Effector memory CD4-positive, alpha-beta T cell (primary cell): ENCODE measurements around the gene UTS2B.
"Not testable (repeated sequence)": the region's sequence is repeated elsewhere in the genome, so short reads cannot be mapped to it uniquely, and the experiment has no call there.

Experiments used
- DNase-seq, 3 donors: peaks; one replicate each; pipeline ENCODE4 v3.0.0-alpha.2; 2020
- H3K27ac ChIP-seq: 2 replicates; pipeline ENCODE4 v1.7.0; 2013; ENCODE audit warnings: mild to moderate bottlenecking, low read length, moderate library complexity; ENCODE audit not compliant: insufficient read depth, poor library complexity, severe bottlenecking
- H3K27me3 ChIP-seq: replicated peaks from 2 replicates; pipeline ENCODE4 v1.7.0; 2013; ENCODE audit warnings: mild to moderate bottlenecking, low read length; ENCODE audit not compliant: insufficient read depth, control insufficient read depth, poor library complexity, severe bottlenecking
- H3K36me3 ChIP-seq: 2 replicates; pipeline ENCODE4 v1.7.0; 2013; ENCODE audit warnings: mild to moderate bottlenecking, low read length, moderate library complexity; ENCODE audit not compliant: control insufficient read depth, insufficient read depth
- H3K4me1 ChIP-seq: 2 replicates; pipeline ENCODE4 v1.7.0; 2013; ENCODE audit warnings: low read length, mild to moderate bottlenecking; ENCODE audit not compliant: control insufficient read depth, insufficient read depth, poor library complexity, severe bottlenecking
- H3K4me3 ChIP-seq: 2 replicates; pipeline ENCODE4 v1.7.0; 2013; ENCODE audit warnings: low read length, low read depth, mild to moderate bottlenecking; ENCODE audit not compliant: insufficient read depth, poor library complexity, severe bottlenecking
- H3K9me3 ChIP-seq: 2 replicates; pipeline ENCODE4 v1.7.0; 2013; ENCODE audit warnings: mild to moderate bottlenecking, low read length, moderate library complexity; ENCODE audit not compliant: control insufficient read depth

The UTS2B gene

GRCh38 chr3:191246034-191246433, 84.3 kb downstream of the UTS2B start:
- not testable (repeated sequence) for H3K4me3 ChIP-seq, H3K27me3 ChIP-seq, H3K36me3 ChIP-seq, H3K9me3 ChIP-seq, H3K27ac ChIP-seq, H3K4me1 ChIP-seq
- DNase-seq: peak in 1 of 3 donors; percentile 12

DNA sequence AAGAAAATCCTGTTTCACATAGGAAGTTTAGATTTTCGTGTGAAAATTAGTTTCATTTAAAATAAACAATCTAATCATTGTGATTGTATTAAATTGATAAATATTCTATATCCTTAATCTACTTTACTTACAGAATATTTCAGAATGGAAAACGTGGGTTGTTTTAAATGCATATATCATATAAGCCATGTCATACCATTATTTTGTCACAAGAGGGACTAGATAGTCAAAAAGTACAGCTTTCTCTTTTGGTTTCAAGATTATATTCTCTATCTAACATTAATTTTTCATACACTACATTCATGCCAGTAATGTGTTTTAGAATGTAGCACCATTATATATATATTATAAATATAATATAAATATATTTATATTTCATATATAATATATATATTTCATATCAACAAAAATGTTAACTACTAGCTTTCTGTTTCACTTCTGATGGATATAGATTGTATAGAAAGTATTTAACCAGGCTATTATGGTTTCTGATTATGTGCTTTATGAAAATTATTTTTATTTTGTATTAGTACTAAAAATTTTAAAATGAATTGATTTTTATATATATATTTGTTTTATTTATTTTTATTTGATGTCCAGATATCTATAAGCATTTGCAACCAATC, 86.0 kb downstream of the UTS2B start:
- no peaks in the 10 kb centered on the region for H3K4me1 ChIP-seq
- H3K9me3 ChIP-seq: no peaks in the 10 kb centered on the region
- no peak overlapping the region for H3K27ac ChIP-seq
- H3K27me3 ChIP-seq: no peaks in the 10 kb centered on the region
- no peak overlapping the region for H3K4me3 ChIP-seq
- no peak for DNase-seq
- H3K36me3 ChIP-seq: no peaks in the 10 kb centered on the region

GRCh38 chr3:191240486-191240885, 89.8 kb downstream of the UTS2B start:
- no peak for DNase-seq

GRCh38 chr3:191239407-191240031, 90.8 kb downstream of the UTS2B start:
- Histone ChIP-seq H3K27ac (no peak overlapping the region), H3K36me3 (no peaks in the 10 kb centered on the region), H3K4me3 (no peak overlapping the region), H3K27me3 (no peaks in the 10 kb centered on the region), H3K9me3 (no peaks in the 10 kb centered on the region), H3K4me1 (no peaks in the 10 kb centered on the region)
- no peak for DNase-seq

More at GRCh38 chr3:191240486-191240885, 89.8 kb downstream of the UTS2B start:
- H3K4me3 ChIP-seq: no peak overlapping the region
- no peaks in the 10 kb centered on the region for H3K4me1 ChIP-seq
- no peak overlapping the region for H3K27ac ChIP-seq
- no peaks in the 10 kb centered on the region for H3K27me3 ChIP-seq
- H3K9me3 ChIP-seq: no peaks in the 10 kb centered on the region
- no peaks in the 10 kb centered on the region for H3K36me3 ChIP-seq

DNA sequence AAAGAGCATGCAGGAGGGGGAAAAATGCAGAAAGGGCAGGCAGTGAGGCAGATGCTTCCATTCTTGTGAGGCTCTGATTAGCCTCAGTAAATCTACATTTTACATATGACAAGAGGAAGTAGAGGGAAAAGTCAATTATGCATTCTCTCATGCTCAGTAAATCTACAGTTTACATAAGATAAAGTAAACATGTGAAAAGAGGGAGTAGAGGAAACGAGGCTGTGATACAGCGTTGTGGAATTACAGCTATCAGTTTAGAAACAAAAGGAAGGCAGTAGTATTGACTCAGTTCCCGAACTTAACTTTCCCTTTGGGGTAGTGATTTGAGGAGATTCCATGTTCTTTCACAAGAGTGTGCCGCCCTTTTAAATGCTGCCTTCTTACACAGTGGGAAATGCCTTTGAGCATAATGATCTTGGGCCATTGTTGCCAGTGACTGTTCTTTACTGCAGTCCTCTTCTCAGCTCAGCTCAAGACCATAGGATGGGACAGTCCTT, 92.0 kb downstream of the UTS2B start:
- H3K9me3 ChIP-seq: no peaks in the 10 kb centered on the region
- no peak for DNase-seq
- no peaks in the 10 kb centered on the region for H3K36me3 ChIP-seq
- H3K4me1 ChIP-seq: no peaks in the 10 kb centered on the region
- H3K27ac ChIP-seq: no peak overlapping the region
- H3K4me3 ChIP-seq: no peak overlapping the region
- no peaks in the 10 kb centered on the region for H3K27me3 ChIP-seq

DNA sequence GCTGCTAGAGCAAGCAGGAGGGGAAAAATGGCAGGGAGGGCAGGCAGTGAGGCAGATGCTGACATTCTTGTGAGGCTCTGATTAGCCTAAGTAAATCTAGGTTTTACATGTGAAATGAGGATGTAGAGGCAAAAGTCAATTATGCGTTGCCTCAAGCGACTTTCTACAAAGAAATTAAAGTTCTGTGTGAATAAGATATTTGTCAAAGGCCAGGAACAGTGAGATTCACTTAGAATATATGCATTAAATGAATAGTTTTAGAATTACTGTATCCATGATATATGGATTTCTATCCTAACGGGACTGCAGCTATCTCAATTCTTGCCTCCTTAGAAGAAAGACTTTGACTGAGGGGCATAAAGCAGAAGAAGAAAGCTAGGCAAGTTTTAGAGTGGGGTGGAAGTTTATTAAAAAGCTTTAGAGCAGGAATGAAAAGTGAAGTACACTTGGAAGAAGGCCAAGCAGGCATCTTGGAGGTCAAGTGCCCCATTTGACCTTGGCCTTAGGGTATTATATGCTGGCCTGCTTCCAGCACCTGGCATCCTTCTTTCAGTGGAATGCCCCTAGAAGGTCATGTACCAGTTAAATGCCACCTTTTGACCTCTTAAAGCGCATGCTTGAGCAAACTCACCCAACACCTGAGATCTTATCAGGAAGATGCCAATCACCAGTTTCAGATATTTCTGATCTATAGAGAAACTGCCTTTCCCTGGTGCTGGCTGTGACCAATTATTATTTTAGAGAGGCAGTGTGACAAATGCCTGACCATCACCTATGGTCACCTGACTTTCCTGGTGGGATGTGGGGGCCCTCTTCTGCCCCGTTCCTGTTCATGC, 93.1 kb downstream of the UTS2B start:
- no peaks in the 10 kb centered on the region for H3K4me1 ChIP-seq
- no peaks in the 10 kb centered on the region for H3K36me3 ChIP-seq
- no peaks in the 10 kb centered on the region for H3K9me3 ChIP-seq
- H3K4me3 ChIP-seq: no peak overlapping the region
- no peak for DNase-seq
- no peak overlapping the region for H3K27ac ChIP-seq
- no peaks in the 10 kb centered on the region for H3K27me3 ChIP-seq

GRCh38 chr3:191236646-191237045, 93.7 kb downstream of the UTS2B start:
- no peak for DNase-seq
- no peaks in the 10 kb centered on the region for H3K4me1 ChIP-seq
- no peaks in the 10 kb centered on the region for H3K9me3 ChIP-seq
- H3K27me3 ChIP-seq: no peaks in the 10 kb centered on the region
- H3K27ac ChIP-seq: no peak overlapping the region
- H3K4me3 ChIP-seq: no peak overlapping the region
- no peaks in the 10 kb centered on the region for H3K36me3 ChIP-seq

GRCh38 chr3:191235331-191236314, 94.7 kb downstream of the UTS2B start:
- H3K27ac ChIP-seq: no peak overlapping the region
- no peak for DNase-seq
- no peaks in the 10 kb centered on the region for H3K27me3 ChIP-seq
- H3K9me3 ChIP-seq: no peaks in the 10 kb centered on the region
- no peaks in the 10 kb centered on the region for H3K4me1 ChIP-seq
- no peak overlapping the region for H3K4me3 ChIP-seq
- no peaks in the 10 kb centered on the region for H3K36me3 ChIP-seq

GRCh38 chr3:191234216-191234615, 96.1 kb downstream of the UTS2B start:
- no peak overlapping the region for H3K27ac ChIP-seq
- DNase-seq: no peak
- H3K9me3 ChIP-seq: no peaks in the 10 kb centered on the region
- no peaks in the 10 kb centered on the region for H3K36me3 ChIP-seq
- no peaks in the 10 kb centered on the region for H3K27me3 ChIP-seq
- H3K4me1 ChIP-seq: no peaks in the 10 kb centered on the region
- no peak overlapping the region for H3K4me3 ChIP-seq
